Tibial nerve (tissue), 4 donors: Measurements from ENCODE around the gene SLC47A1.

Experiments
- EP300 ChIP-seq, 2 donors: sonication (generic); formaldehyde crosslinking; IDR thresholded peaks; one replicate each; pipeline ENCODE4 v1.6.1; 2017; ENCODE audit warnings: antibody characterized with exemption in 2 of 2, mild to moderate bottlenecking in 1 of 2
- POLR2A ChIP-seq, 2 donors: fragments of 450-650 bp; IDR thresholded peaks; one replicate each; pipeline ENCODE4 v1.6.1; 2017; ENCODE audit warnings: antibody characterized with exemption in 2 of 2, mild to moderate bottlenecking in 2 of 2, moderate library complexity in 2 of 2
- TF ChIP-seq, protein P1 (sequence below), 5 experiments: fragments of 200-600 bp in 3 of 5; fragments of 450-650 bp in 2 of 5; sonication (generic) in 3 of 5; IDR thresholded peaks; one replicate each; pipeline ENCODE4 v1.5.1; 2016 to 2019; ENCODE audit warnings: antibody characterized with exemption in 5 of 5, mild to moderate bottlenecking in 3 of 5, moderate library complexity in 2 of 5

DNA sequence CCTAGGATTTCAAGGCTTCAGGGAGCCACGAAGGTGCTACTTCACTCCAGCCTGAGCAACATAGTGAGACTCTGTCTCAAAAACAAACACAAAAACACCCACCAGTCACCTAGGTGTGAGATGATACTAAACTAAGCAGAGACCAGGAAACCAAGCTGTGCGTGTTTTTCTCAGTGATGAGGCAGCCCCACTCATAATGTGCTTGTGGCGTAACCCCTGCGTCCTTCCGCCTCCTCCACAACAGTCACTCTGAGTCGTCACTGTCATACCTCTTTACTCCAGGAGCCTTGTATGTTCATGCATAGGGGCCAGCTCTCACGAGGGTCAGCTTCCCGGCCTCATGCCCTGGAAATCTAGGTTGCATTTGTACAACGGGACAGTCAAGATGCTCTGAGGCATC, 31.1 kb upstream of the SLC47A1 start:
- TF ChIP-seq, protein P1, sequence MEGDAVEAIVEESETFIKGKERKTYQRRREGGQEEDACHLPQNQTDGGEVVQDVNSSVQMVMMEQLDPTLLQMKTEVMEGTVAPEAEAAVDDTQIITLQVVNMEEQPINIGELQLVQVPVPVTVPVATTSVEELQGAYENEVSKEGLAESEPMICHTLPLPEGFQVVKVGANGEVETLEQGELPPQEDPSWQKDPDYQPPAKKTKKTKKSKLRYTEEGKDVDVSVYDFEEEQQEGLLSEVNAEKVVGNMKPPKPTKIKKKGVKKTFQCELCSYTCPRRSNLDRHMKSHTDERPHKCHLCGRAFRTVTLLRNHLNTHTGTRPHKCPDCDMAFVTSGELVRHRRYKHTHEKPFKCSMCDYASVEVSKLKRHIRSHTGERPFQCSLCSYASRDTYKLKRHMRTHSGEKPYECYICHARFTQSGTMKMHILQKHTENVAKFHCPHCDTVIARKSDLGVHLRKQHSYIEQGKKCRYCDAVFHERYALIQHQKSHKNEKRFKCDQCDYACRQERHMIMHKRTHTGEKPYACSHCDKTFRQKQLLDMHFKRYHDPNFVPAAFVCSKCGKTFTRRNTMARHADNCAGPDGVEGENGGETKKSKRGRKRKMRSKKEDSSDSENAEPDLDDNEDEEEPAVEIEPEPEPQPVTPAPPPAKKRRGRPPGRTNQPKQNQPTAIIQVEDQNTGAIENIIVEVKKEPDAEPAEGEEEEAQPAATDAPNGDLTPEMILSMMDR (IDR thresholded peaks at IDR 0.05) = no peak
- TF ChIP-seq POLR2A (IDR thresholded peaks at IDR 0.05) (no peak), EP300 (IDR thresholded peaks at IDR 0.05) (no peak)
